Measurements from ENCODE around the gene REXO5. TPM values are rescaled to one million over a fixed set of nuclear protein-coding genes. Genes with fewer than 3 reads are reported as not detected.

REXO5 gene
- total and polyA plus RNA-seq, 5 donors from 2014 or later = 0.34 to 1.7 (median 1.3) TPM

- DNase-seq = no peak
- no peaks in the 10 kb centered on the region for H3K27me3 ChIP-seq (ENCODE audit: control insufficient read depth, insufficient read depth, low read length)
- H3K27ac ChIP-seq (ENCODE audit: insufficient read depth, low read length, poor library complexity, severe bottlenecking) = no peak overlapping the region
- Mint-ChIP-seq H3K4me3 (no peak overlapping the region), H3K27ac (no peak overlapping the region), H3K27me3 (no peaks in the 10 kb centered on the region), H3K36me3 (no peaks in the 10 kb centered on the region), H3K4me1 (peaks cover 0 to 10% (median 2%) of the 10 kb centered on the region in 4 donors), H3K9me3 (peaks cover 0 to 2% (median 0%) of the 10 kb centered on the region in 7 donors)
- no peaks in the 10 kb centered on the region for H3K4me1 ChIP-seq (ENCODE audit: control insufficient read depth, insufficient read depth, low read length, poor library complexity, severe bottlenecking)
- ATAC-seq (ENCODE audit: low read depth in 2 of 2) = no peak
- H3K4me3 ChIP-seq (ENCODE audit: low read depth, low read length) = no peak overlapping the region
- H3K36me3 ChIP-seq (ENCODE audit: control insufficient read depth, insufficient read depth, low read length) = no peaks in the 10 kb centered on the region
- H3K9me3 ChIP-seq (ENCODE audit: control insufficient read depth in 2 of 2, low read length in 2 of 2) = no peaks in the 10 kb centered on the region
Measured at GRCh38 chr16:20821682-20822081, 15.4 kb downstream of the REXO5 start.

- Mint-ChIP-seq H3K27me3 (no peaks in the 10 kb centered on the region), H3K4me1 (peaks cover 0 to 9% (median 2%) of the 10 kb centered on the region in 4 donors), H3K9me3 (peaks cover 0 to 2% (median 0%) of the 10 kb centered on the region in 7 donors), H3K36me3 (no peaks in the 10 kb centered on the region), H3K27ac (no peak overlapping the region), H3K4me3 (no peak overlapping the region)
- no peak overlapping the region for H3K4me3 ChIP-seq (ENCODE audit: low read depth, low read length)
- H3K36me3 ChIP-seq (ENCODE audit: control insufficient read depth, insufficient read depth, low read length) = no peaks in the 10 kb centered on the region
- no peaks in the 10 kb centered on the region for H3K27me3 ChIP-seq (ENCODE audit: control insufficient read depth, insufficient read depth, low read length)
- H3K4me1 ChIP-seq (ENCODE audit: control insufficient read depth, insufficient read depth, low read length, poor library complexity, severe bottlenecking) = no peaks in the 10 kb centered on the region
- ATAC-seq (ENCODE audit: low read depth in 2 of 2) (no peak), DNase-seq (peak in 1 of 3 donors; percentile 9)
- no peak overlapping the region for H3K27ac ChIP-seq (ENCODE audit: insufficient read depth, low read length, poor library complexity, severe bottlenecking)
- H3K9me3 ChIP-seq (ENCODE audit: control insufficient read depth in 2 of 2, low read length in 2 of 2) = no peaks in the 10 kb centered on the region
Measured at GRCh38 chr16:20822521-20823325, 16.4 kb downstream of the REXO5 start.

- no peaks in the 10 kb centered on the region for H3K4me1 ChIP-seq (ENCODE audit: control insufficient read depth, insufficient read depth, low read length, poor library complexity, severe bottlenecking)
- no peaks in the 10 kb centered on the region for H3K27me3 ChIP-seq (ENCODE audit: control insufficient read depth, insufficient read depth, low read length)
- H3K4me1 Mint-ChIP-seq = peaks cover 0 to 9% (median 2%) of the 10 kb centered on the region in 4 donors
- ATAC-seq (ENCODE audit: low read depth in 2 of 2) = no peak
- no peaks in the 10 kb centered on the region for H3K36me3 Mint-ChIP-seq
- H3K27me3 Mint-ChIP-seq = no peaks in the 10 kb centered on the region
- H3K9me3 ChIP-seq (ENCODE audit: control insufficient read depth in 2 of 2, low read length in 2 of 2) = no peaks in the 10 kb centered on the region
- H3K4me3 ChIP-seq (ENCODE audit: low read depth, low read length) = no peak overlapping the region
- H3K9me3 Mint-ChIP-seq = no peaks in the 10 kb centered on the region
- no peak overlapping the region for H3K27ac Mint-ChIP-seq
- no peaks in the 10 kb centered on the region for H3K36me3 ChIP-seq (ENCODE audit: control insufficient read depth, insufficient read depth, low read length)
- no peak overlapping the region for H3K27ac ChIP-seq (ENCODE audit: insufficient read depth, low read length, poor library complexity, severe bottlenecking)
- no peak for DNase-seq
- H3K4me3 Mint-ChIP-seq = no peak overlapping the region
Measured at GRCh38 chr16:20826039-20826566, 19.8 kb downstream of the REXO5 start.

- no peak overlapping the region for H3K27ac Mint-ChIP-seq
- ATAC-seq (ENCODE audit: low read depth in 2 of 2) = no peak
- Histone ChIP-seq H3K4me3 (ENCODE audit: low read depth, low read length) (no peak overlapping the region), H3K27me3 (ENCODE audit: control insufficient read depth, insufficient read depth, low read length) (no peaks in the 10 kb centered on the region), H3K4me1 (ENCODE audit: control insufficient read depth, insufficient read depth, low read length, poor library complexity, severe bottlenecking) (no peaks in the 10 kb centered on the region), H3K36me3 (ENCODE audit: control insufficient read depth, insufficient read depth, low read length) (no peaks in the 10 kb centered on the region), H3K27ac (ENCODE audit: insufficient read depth, low read length, poor library complexity, severe bottlenecking) (no peak overlapping the region), H3K9me3 (ENCODE audit: control insufficient read depth in 2 of 2, low read length in 2 of 2) (no peaks in the 10 kb centered on the region)
- peaks cover 0 to 14% (median 2%) of the 10 kb centered on the region in 4 donors for H3K4me1 Mint-ChIP-seq
- H3K4me3 Mint-ChIP-seq = no peak overlapping the region
- H3K9me3 Mint-ChIP-seq = peaks cover 0 to 2% (median 0%) of the 10 kb centered on the region in 7 donors
- peaks cover 2% of the 10 kb centered on the region for H3K36me3 Mint-ChIP-seq
- DNase-seq = no peak
- no peaks in the 10 kb centered on the region for H3K27me3 Mint-ChIP-seq
Measured at GRCh38 chr16:20829536-20829935, 23.2 kb downstream of the REXO5 start.

- H3K27ac Mint-ChIP-seq = no peak overlapping the region
- no peaks in the 10 kb centered on the region for H3K36me3 ChIP-seq (ENCODE audit: control insufficient read depth, insufficient read depth, low read length)
- H3K36me3 Mint-ChIP-seq = peaks cover 9% of the 10 kb centered on the region
- H3K4me3 Mint-ChIP-seq = no peak overlapping the region
- no peaks in the 10 kb centered on the region for H3K9me3 ChIP-seq (ENCODE audit: control insufficient read depth in 2 of 2, low read length in 2 of 2)
- peaks cover 0 to 14% (median 2%) of the 10 kb centered on the region in 4 donors for H3K4me1 Mint-ChIP-seq
- no peak overlapping the region for H3K27ac ChIP-seq (ENCODE audit: insufficient read depth, low read length, poor library complexity, severe bottlenecking)
- H3K27me3 ChIP-seq (ENCODE audit: control insufficient read depth, insufficient read depth, low read length) = no peaks in the 10 kb centered on the region
- H3K4me1 ChIP-seq (ENCODE audit: control insufficient read depth, insufficient read depth, low read length, poor library complexity, severe bottlenecking) = no peaks in the 10 kb centered on the region
- H3K27me3 Mint-ChIP-seq = no peaks in the 10 kb centered on the region
- peaks cover 0 to 9% (median 1%) of the 10 kb centered on the region in 7 donors for H3K9me3 Mint-ChIP-seq
- H3K4me3 ChIP-seq (ENCODE audit: low read depth, low read length) = no peak overlapping the region
- no peak for DNase-seq
- no peak for ATAC-seq (ENCODE audit: low read depth in 2 of 2)
Measured at GRCh38 chr16:20830372-20830771, 24.0 kb downstream of the REXO5 start.

GRCh38 chr16:20833086-20833485, 26.8 kb downstream of the REXO5 start:
- DNase-seq = no peak
- no peak for ATAC-seq (ENCODE audit: low read depth in 2 of 2)
- Histone ChIP-seq H3K4me1 (ENCODE audit: control insufficient read depth, insufficient read depth, low read length, poor library complexity, severe bottlenecking) (no peaks in the 10 kb centered on the region), H3K36me3 (ENCODE audit: control insufficient read depth, insufficient read depth, low read length) (no peaks in the 10 kb centered on the region), H3K27ac (ENCODE audit: insufficient read depth, low read length, poor library complexity, severe bottlenecking) (no peak overlapping the region), H3K9me3 (ENCODE audit: control insufficient read depth in 2 of 2, low read length in 2 of 2) (no peaks in the 10 kb centered on the region), H3K27me3 (ENCODE audit: control insufficient read depth, insufficient read depth, low read length) (no peaks in the 10 kb centered on the region), H3K4me3 (ENCODE audit: low read depth, low read length) (no peak overlapping the region)
- H3K4me1 Mint-ChIP-seq = peaks cover 0 to 14% (median 2%) of the 10 kb centered on the region in 4 donors
- no peak overlapping the region for H3K27ac Mint-ChIP-seq
- H3K27me3 Mint-ChIP-seq = no peaks in the 10 kb centered on the region
- no peak overlapping the region for H3K4me3 Mint-ChIP-seq
- H3K9me3 Mint-ChIP-seq = peaks cover 0 to 24% (median 3%) of the 10 kb centered on the region in 7 donors
- H3K36me3 Mint-ChIP-seq = peaks cover 22% of the 10 kb centered on the region

GRCh38 chr16:20838240-20838639, 31.9 kb downstream of the REXO5 start:
- no peaks in the 10 kb centered on the region for H3K36me3 ChIP-seq (ENCODE audit: control insufficient read depth, insufficient read depth, low read length)
- no peaks in the 10 kb centered on the region for H3K4me1 ChIP-seq (ENCODE audit: control insufficient read depth, insufficient read depth, low read length, poor library complexity, severe bottlenecking)
- Mint-ChIP-seq H3K36me3 (peaks cover 22% of the 10 kb centered on the region), H3K4me3 (no peak overlapping the region), H3K4me1 (peaks cover 0 to 4% (median 0%) of the 10 kb centered on the region in 4 donors), H3K9me3 (peaks cover 0 to 24% (median 5%) of the 10 kb centered on the region in 7 donors), H3K27ac (no peak overlapping the region), H3K27me3 (no peaks in the 10 kb centered on the region)
- H3K27ac ChIP-seq (ENCODE audit: insufficient read depth, low read length, poor library complexity, severe bottlenecking) = no peak overlapping the region
- no peak for ATAC-seq (ENCODE audit: low read depth in 2 of 2)
- no peaks in the 10 kb centered on the region for H3K27me3 ChIP-seq (ENCODE audit: control insufficient read depth, insufficient read depth, low read length)
- H3K9me3 ChIP-seq (ENCODE audit: control insufficient read depth in 2 of 2, low read length in 2 of 2) = no peaks in the 10 kb centered on the region
- H3K4me3 ChIP-seq (ENCODE audit: low read depth, low read length) = no peak overlapping the region
- no peak for DNase-seq
